HG03354 (cell line): ENCODE results near the gene KRTAP5-6.

Experiments used
- ATAC-seq: cut with Tn5 transposase; IDR thresholded peaks from one replicate; pipeline ENCODE4 v1.9.1; 2021; ENCODE audit warnings: mild to moderate bottlenecking; ENCODE audit not compliant: unreplicated experiment, poor library complexity, severe bottlenecking

Gene KRTAP5-6

GRCh38 chr11:1694846-1695547, 2.0 kb upstream of the KRTAP5-6 start:
- ATAC-seq: no peak

- no peak for ATAC-seq
Measured at GRCh38 chr11:1695548-1696108, 1.4 kb upstream of the KRTAP5-6 start.

GRCh38 chr11:1699771-1700170, 2.8 kb downstream of the KRTAP5-6 start:
- no peak for ATAC-seq

GRCh38 chr11:1701091-1701807, 4.3 kb downstream of the KRTAP5-6 start:
- no peak for ATAC-seq

GRCh38 chr11:1702506-1702905, 5.5 kb downstream of the KRTAP5-6 start:
- ATAC-seq: no peak

GRCh38 chr11:1703146-1703545, 6.2 kb downstream of the KRTAP5-6 start:
- no peak for ATAC-seq

GRCh38 chr11:1705126-1706052, 8.4 kb downstream of the KRTAP5-6 start:
- no peak for ATAC-seq

GRCh38 chr11:1706634-1707400, 9.8 kb downstream of the KRTAP5-6 start:
- no peak for ATAC-seq

- no peak for ATAC-seq
Measured at GRCh38 chr11:1707751-1708150, 10.8 kb downstream of the KRTAP5-6 start.

- no peak for ATAC-seq
Measured at GRCh38 chr11:1708716-1709115, 11.7 kb downstream of the KRTAP5-6 start.

- no peak for ATAC-seq
Measured at GRCh38 chr11:1714908-1715885, 18.2 kb downstream of the KRTAP5-6 start.

- ATAC-seq: no peak
Measured at GRCh38 chr11:1717745-1718144, 20.8 kb downstream of the KRTAP5-6 start.

- no peak for ATAC-seq
Measured at GRCh38 chr11:1718326-1718725, 21.3 kb downstream of the KRTAP5-6 start.

- ATAC-seq: no peak
Measured at GRCh38 chr11:1719781-1720180, 22.8 kb downstream of the KRTAP5-6 start.

GRCh38 chr11:1727096-1727690, 30.2 kb downstream of the KRTAP5-6 start:
- ATAC-seq: no peak

GRCh38 chr11:1727861-1728260, 30.9 kb downstream of the KRTAP5-6 start:
- no peak for ATAC-seq

GRCh38 chr11:1728301-1728700, 31.3 kb downstream of the KRTAP5-6 start:
- no peak for ATAC-seq
